Upper lobe of left lung (tissue), 4 donors: ENCODE data around the gene ACSS2.

Experiments used
- POLR2A ChIP-seq, 4 donors: fragments of 450-650 bp; IDR thresholded peaks; one replicate each; pipeline ENCODE4 v1.5.1; 2016 to 2017; ENCODE audit warnings: antibody characterized with exemption in 4 of 4, mild to moderate bottlenecking in 2 of 4
- POLR2AphosphoS5 ChIP-seq, 2 donors: sonication (generic); formaldehyde crosslinking; IDR thresholded peaks; one replicate each; pipeline ENCODE4 v1.5.1; 2017; ENCODE audit warnings: antibody characterized with exemption in 2 of 2
- TF ChIP-seq, protein P1 (sequence below), 6 experiments: fragments of 450-650 bp in 4 of 6; fragments of 200-600 bp in 2 of 6; sonication (generic) in 2 of 6; IDR thresholded peaks; one replicate each; pipeline ENCODE4 v1.5.1; 2016 to 2019; ENCODE audit warnings: antibody characterized with exemption in 6 of 6

DNA sequence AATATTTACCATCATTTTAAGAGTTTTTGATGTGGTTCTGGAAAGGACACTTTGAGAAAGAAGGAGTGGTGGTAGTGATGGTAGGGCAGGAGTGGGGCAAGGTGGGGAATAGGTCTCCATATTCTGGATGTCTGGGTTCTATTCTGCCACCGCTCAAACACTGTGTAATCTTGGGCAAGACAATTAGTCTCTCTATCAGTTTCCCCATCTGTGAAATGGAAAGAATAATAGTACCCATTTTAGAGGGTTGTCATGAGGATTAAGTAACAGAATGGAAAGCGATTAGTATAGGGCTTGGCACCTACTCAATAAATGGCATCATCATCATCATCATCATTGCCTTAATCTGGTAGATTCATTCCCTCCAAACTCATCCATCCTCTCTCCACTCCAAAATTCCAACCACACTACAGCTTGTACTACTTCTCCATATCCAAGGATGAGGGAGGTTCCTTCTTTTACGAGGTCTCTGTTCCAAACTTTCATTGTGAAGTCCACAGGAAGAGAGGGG, 2.8 kb upstream of the ACSS2 start:
- TF ChIP-seq, protein P1, sequence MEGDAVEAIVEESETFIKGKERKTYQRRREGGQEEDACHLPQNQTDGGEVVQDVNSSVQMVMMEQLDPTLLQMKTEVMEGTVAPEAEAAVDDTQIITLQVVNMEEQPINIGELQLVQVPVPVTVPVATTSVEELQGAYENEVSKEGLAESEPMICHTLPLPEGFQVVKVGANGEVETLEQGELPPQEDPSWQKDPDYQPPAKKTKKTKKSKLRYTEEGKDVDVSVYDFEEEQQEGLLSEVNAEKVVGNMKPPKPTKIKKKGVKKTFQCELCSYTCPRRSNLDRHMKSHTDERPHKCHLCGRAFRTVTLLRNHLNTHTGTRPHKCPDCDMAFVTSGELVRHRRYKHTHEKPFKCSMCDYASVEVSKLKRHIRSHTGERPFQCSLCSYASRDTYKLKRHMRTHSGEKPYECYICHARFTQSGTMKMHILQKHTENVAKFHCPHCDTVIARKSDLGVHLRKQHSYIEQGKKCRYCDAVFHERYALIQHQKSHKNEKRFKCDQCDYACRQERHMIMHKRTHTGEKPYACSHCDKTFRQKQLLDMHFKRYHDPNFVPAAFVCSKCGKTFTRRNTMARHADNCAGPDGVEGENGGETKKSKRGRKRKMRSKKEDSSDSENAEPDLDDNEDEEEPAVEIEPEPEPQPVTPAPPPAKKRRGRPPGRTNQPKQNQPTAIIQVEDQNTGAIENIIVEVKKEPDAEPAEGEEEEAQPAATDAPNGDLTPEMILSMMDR (IDR thresholded peaks at IDR 0.05) = no peak
- no peak for TF ChIP-seq POLR2A (IDR thresholded peaks at IDR 0.05)
- no peak for TF ChIP-seq POLR2AphosphoS5 (IDR thresholded peaks at IDR 0.05)
